GM23338 (cell line): Measurements from ENCODE around the gene THY1.

Source experiments
- CREB1 ChIP-seq: fragments of 250-450 bp; sonication (Bioruptor Pico); IDR thresholded peaks from 2 replicates; pipeline ENCODE4 v1.5.0; 2020; ENCODE audit warnings: low read depth, mild to moderate bottlenecking, moderate library complexity
- CTCF ChIP-seq, 2 experiments: fragments of 200-600 bp in 1 of 2; sonication (generic) in 1 of 2; conservative IDR thresholded peaks; 2 replicates each; pipeline versions ENCODE4 v1.5.1 to v1.6.1; 2016 to 2017; ENCODE audit warnings: antibody characterized with exemption in 2 of 2, low read depth in 2 of 2, mild to moderate bottlenecking in 2 of 2, moderate library complexity in 1 of 2
- ETS1 ChIP-seq: IDR thresholded peaks from 2 replicates; pipeline ENCODE4 v1.6.1; 2016; ENCODE audit warnings: antibody characterized with exemption
- EZH2 ChIP-seq: fragments of 200-600 bp; sonication (generic); IDR thresholded peaks from one replicate; pipeline ENCODE4 v1.8.0; 2017; ENCODE audit warnings: antibody characterized with exemption, mild to moderate bottlenecking, low read depth; ENCODE audit not compliant: unreplicated experiment
- EZH2phosphoT487 ChIP-seq: fragments of 200-600 bp; sonication (generic); IDR thresholded peaks from one replicate; pipeline ENCODE4 v1.8.1; 2018; ENCODE audit warnings: antibody characterized with exemption; ENCODE audit not compliant: unreplicated experiment
- JUNB ChIP-seq: IDR thresholded peaks from one replicate; pipeline ENCODE4 v1.6.1; 2016; ENCODE audit warnings: antibody characterized with exemption; ENCODE audit not compliant: unreplicated experiment
- NANOG ChIP-seq: IDR thresholded peaks from 2 replicates; pipeline ENCODE4 v1.6.1; 2016; ENCODE audit warnings: antibody characterized with exemption, borderline replicate concordance
- POLR2AphosphoS5 ChIP-seq: IDR thresholded peaks from 2 replicates; pipeline ENCODE4 v1.6.1; 2016; ENCODE audit warnings: antibody characterized with exemption, low read depth
- REST ChIP-seq: IDR thresholded peaks from one replicate; pipeline ENCODE4 v1.6.1; 2018; ENCODE audit warnings: antibody characterized with exemption; ENCODE audit not compliant: unreplicated experiment
- STAT1 ChIP-seq: IDR thresholded peaks from one replicate; pipeline ENCODE4 v1.6.1; 2016; ENCODE audit warnings: antibody characterized with exemption; ENCODE audit not compliant: unreplicated experiment
- ZNF462 ChIP-seq: fragments of 250-450 bp; sonication (Bioruptor Pico); IDR thresholded peaks from 2 replicates; pipeline ENCODE4 v1.5.0; 2020; ENCODE audit warnings: mild to moderate bottlenecking, moderate library complexity

GRCh38 chr11:119427279-119427678, 4.3 kb upstream of the THY1 start:
- no peak for TF ChIP-seq CTCF (conservative IDR thresholded peaks at IDR 0.05; ENCODE audit: low read depth in 2 of 2)
- TF ChIP-seq JUNB, result no peak
- TF ChIP-seq POLR2AphosphoS5, result no peak
- no peak for TF ChIP-seq EZH2
- no peak for TF ChIP-seq ZNF462
- TF ChIP-seq CREB1 (CRISPR knock-in tag), result no peak
- TF ChIP-seq EZH2phosphoT487, result no peak
- TF ChIP-seq ETS1, result no peak
- TF ChIP-seq REST, result no peak
- TF ChIP-seq NANOG, result no peak
- TF ChIP-seq STAT1, result no peak
